WTC11 (cell line): Measurements from ENCODE around the gene SLC25A39. TPM values are rescaled to one million over a fixed set of nuclear protein-coding genes. Genes with fewer than 3 reads are reported as not detected.
A peak's percentile ranks its signal among the peaks of the same experiment; 100 is the strongest.

Experiments used
- ATAC-seq: fragments of 200-7000 bp; cut with Tn5 transposase; 2 replicates; pipeline ENCODE4 v1.10.0; 2021; ENCODE audit warnings: mild to moderate bottlenecking, moderate library complexity
- CTCF ChIA-PET: fragments of 300-600 bp; sonication (Branson Sonifier 250); formaldehyde crosslinking; loops from one replicate; lab custom pipeline; 2021; ENCODE audit warnings: antibody characterized with exemption; lab: Charles Lee
- POLR2A ChIA-PET: fragments of 350-600 bp; sonication (Branson Sonifier 250); formaldehyde crosslinking; loops from one replicate; lab custom pipeline; 2021; ENCODE audit warnings: antibody characterized with exemption; lab: Charles Lee
- DNase-seq: peaks from one replicate; pipeline ENCODE4 v3.0.0; 2021; ENCODE audit warnings: low spot score
- H3K27ac Mint-ChIP-seq: 2 replicates; pipeline ENCODE4 v1.8.0; 2021; ENCODE audit warnings: mixed read lengths
- H3K27me3 Mint-ChIP-seq: 2 replicates; pipeline ENCODE4 v1.8.0; 2021; ENCODE audit warnings: low read depth, mild to moderate bottlenecking, moderate library complexity, mixed read lengths
- H3K36me3 Mint-ChIP-seq: 2 replicates; pipeline ENCODE4 v1.8.0; 2021; ENCODE audit warnings: mixed read lengths
- H3K4me1 Mint-ChIP-seq: 2 replicates; pipeline ENCODE4 v1.8.0; 2022; ENCODE audit warnings: mixed read lengths
- H3K4me3 Mint-ChIP-seq: 2 replicates; pipeline ENCODE4 v1.8.0; 2021; ENCODE audit warnings: mild to moderate bottlenecking, moderate library complexity, mixed read lengths
- H3K9me3 Mint-ChIP-seq: 2 replicates; pipeline ENCODE4 v1.8.0; 2021; ENCODE audit warnings: mixed read lengths
- ATF1 ChIP-seq: sonication (generic); formaldehyde crosslinking; IDR thresholded peaks from 2 replicates; pipeline ENCODE4 v1.8.1; 2023; ENCODE audit warnings: mild to moderate bottlenecking, moderate library complexity, missing genetic modification reagents
- ESRRA ChIP-seq: sonication (generic); formaldehyde crosslinking; IDR thresholded peaks from 2 replicates; pipeline ENCODE4 v1.8.1; 2022; ENCODE audit warnings: mild to moderate bottlenecking, missing genetic modification reagents, borderline replicate concordance
- ETV6 ChIP-seq: sonication (generic); formaldehyde crosslinking; IDR thresholded peaks from 2 replicates; pipeline ENCODE4 v1.8.1; 2022; ENCODE audit warnings: mild to moderate bottlenecking, missing genetic modification reagents
- MXD4 ChIP-seq: fragments of 250-450 bp; sonication (Bioruptor Pico); IDR thresholded peaks from 2 replicates; pipeline ENCODE4 v1.8.0; 2021; ENCODE audit warnings: mild to moderate bottlenecking, moderate library complexity, borderline replicate concordance
- NFATC4 ChIP-seq: fragments of 250-450 bp; sonication (Bioruptor Pico); IDR thresholded peaks from 2 replicates; pipeline ENCODE4 v1.9.0; 2021; ENCODE audit warnings: mild to moderate bottlenecking
- NFE2L1 ChIP-seq: sonication (generic); formaldehyde crosslinking; IDR thresholded peaks from 2 replicates; pipeline ENCODE4 v1.8.1; 2023; ENCODE audit warnings: missing genetic modification reagents
- OVOL2 ChIP-seq: fragments of 250-450 bp; sonication (Bioruptor Pico); IDR thresholded peaks from 2 replicates; pipeline ENCODE4 v1.9.0; 2021; ENCODE audit warnings: mild to moderate bottlenecking, borderline replicate concordance
- SMAD3 ChIP-seq: sonication (generic); formaldehyde crosslinking; IDR thresholded peaks from 2 replicates; pipeline ENCODE4 v1.8.0; 2022; ENCODE audit warnings: missing genetic modification reagents, mild to moderate bottlenecking, borderline replicate concordance
- SMAD4 ChIP-seq: sonication (generic); formaldehyde crosslinking; IDR thresholded peaks from 2 replicates; pipeline ENCODE4 v1.8.0; 2022; ENCODE audit warnings: mild to moderate bottlenecking, missing genetic modification reagents
- SP1 ChIP-seq: sonication (generic); formaldehyde crosslinking; conservative IDR thresholded peaks from 2 replicates; pipeline ENCODE4 v1.8.1; 2022; ENCODE audit warnings: missing genetic modification reagents
- ZNF263 ChIP-seq: sonication (generic); formaldehyde crosslinking; IDR thresholded peaks from 2 replicates; pipeline ENCODE4 v1.8.1; 2022; ENCODE audit warnings: low read depth, mild to moderate bottlenecking, moderate library complexity, missing genetic modification reagents
- ZNF396 ChIP-seq: fragments of 250-450 bp; sonication (Bioruptor Pico); IDR thresholded peaks from 2 replicates; pipeline ENCODE4 v1.8.0; 2021; ENCODE audit warnings: mild to moderate bottlenecking, moderate library complexity, borderline replicate concordance
- total RNA-seq: library from RNA; stranded (reverse); gene quantifications from 3 replicates; pipeline ENCODE4 v1.2.3, GENCODE V29; 2021
- TF ChIP-seq, protein P1 (sequence below): sonication (generic); formaldehyde crosslinking; IDR thresholded peaks from 2 replicates; pipeline ENCODE4 v1.8.1; 2023; ENCODE audit warnings: mild to moderate bottlenecking, moderate library complexity, missing genetic modification reagents
- TF ChIP-seq, protein P2 (sequence below): sonication (generic); formaldehyde crosslinking; IDR thresholded peaks from 2 replicates; pipeline ENCODE4 v1.8.0; 2023; ENCODE audit warnings: missing genetic modification reagents, mild to moderate bottlenecking, borderline replicate concordance
- TF ChIP-seq, protein P3 (sequence below): sonication (generic); formaldehyde crosslinking; IDR thresholded peaks from 2 replicates; pipeline ENCODE4 v1.8.1; 2022; ENCODE audit warnings: mild to moderate bottlenecking, missing genetic modification reagents, moderate library complexity, borderline replicate concordance
- TF ChIP-seq, protein P4 (sequence below): fragments of 250-450 bp; sonication (Bioruptor Pico); IDR thresholded peaks from 2 replicates; pipeline ENCODE4 v1.9.0; 2021; ENCODE audit warnings: mild to moderate bottlenecking

The SLC25A39 gene
- total RNA-seq, 1 experiment from 2014 or later, result 271 TPM

DNA sequence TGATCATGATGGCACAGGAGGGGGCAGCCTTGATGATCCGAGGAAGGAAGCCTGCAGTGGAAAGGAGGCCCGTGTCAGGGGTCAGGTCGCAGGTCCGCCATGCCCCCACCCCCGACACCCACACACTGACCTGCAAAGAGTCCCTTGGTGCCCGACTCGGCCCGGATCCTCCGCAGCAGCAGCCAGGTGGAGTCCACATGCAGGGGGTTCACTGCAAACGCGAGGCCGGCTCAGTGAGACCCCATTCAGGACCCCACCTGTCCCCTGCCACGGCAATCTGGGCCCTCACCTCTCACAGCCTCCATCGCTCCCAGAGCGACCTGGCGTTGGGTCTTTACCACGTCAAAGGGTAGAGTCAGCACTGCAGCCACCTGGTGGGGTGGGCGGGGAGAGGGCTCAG, 4.6 kb downstream of the SLC25A39 start (continued):
- TF ChIP-seq, protein P1, sequence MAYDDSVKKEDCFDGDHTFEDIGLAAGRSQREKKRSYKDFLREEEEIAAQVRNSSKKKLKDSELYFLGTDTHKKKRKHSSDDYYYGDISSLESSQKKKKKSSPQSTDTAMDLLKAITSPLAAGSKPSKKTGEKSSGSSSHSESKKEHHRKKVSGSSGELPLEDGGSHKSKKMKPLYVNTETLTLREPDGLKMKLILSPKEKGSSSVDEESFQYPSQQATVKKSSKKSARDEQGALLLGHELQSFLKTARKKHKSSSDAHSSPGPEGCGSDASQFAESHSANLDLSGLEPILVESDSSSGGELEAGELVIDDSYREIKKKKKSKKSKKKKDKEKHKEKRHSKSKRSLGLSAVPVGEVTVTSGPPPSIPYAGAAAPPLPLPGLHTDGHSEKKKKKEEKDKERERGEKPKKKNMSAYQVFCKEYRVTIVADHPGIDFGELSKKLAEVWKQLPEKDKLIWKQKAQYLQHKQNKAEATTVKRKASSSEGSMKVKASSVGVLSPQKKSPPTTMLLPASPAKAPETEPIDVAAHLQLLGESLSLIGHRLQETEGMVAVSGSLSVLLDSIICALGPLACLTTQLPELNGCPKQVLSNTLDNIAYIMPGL (CRISPR knock-in tag), result no peak
- no peak for TF ChIP-seq ESRRA (CRISPR knock-in tag)

DNA sequence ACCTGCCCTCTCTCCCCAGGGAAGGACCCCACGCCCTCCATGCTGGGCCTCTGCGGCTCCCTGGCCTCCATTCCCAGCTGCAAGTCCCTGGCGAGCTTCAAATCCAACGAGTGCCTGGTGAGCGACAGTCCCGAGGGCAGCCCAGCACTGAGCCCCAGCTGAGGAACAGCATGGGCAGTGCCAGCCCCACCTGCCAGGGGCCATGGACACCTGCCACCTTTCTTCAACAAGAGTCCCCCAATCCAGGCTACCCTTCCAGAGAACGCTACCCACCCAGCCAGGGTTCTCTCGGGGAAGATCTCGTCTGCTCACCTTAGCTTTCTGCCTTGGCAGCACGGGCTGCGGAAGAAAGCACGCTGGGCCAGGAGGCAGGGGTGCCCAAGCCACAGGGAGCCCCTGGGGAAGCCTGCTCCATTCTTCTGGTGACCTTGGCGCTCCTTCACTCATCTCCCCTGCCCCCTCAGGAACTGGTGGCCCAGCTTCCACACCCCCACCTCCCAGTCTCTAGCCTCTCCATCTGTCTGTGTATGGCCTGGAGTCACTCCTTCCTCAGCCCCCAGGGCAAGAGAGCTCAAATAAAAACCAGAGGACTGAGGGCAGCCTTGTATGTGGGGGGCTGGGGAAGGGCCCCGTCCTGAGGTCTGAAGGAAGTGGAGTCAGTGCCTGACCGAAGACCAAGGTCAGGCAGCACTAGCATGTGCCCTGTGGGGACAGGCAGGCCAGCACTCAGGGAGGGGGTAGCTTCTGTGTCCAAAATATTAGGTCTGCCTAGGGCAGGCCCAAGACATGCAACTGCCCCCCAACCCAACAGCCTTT, 6.3 kb downstream of the SLC25A39 start:
- Mint-ChIP-seq H3K9me3 (no peaks in the 10 kb centered on the region), H3K4me1 (peaks cover 16% of the 10 kb centered on the region), H3K27ac (peak overlapping the region; percentile 58; the same call in 1 of the 2 replicates), H3K4me3 (no peak overlapping the region), H3K36me3 (peaks cover 17% of the 10 kb centered on the region), H3K27me3 (peaks cover 33% of the 10 kb centered on the region)
- DNase-seq, result no peak
- POLR2A ChIA-PET, result interaction anchor here (0.8 kb wide), 1 partner anchor 10 kb away, joined by 3 read pairs; the partner anchor contains the start of gene RUNDC3A
- TF ChIP-seq ZNF263 (no peak), ATF1 (CRISPR knock-in tag) (no peak), OVOL2 (CRISPR knock-in tag) (no peak), SMAD3 (CRISPR knock-in tag) (no peak), ZNF396 (CRISPR knock-in tag) (no peak), MXD4 (CRISPR knock-in tag) (no peak), ETV6 (CRISPR knock-in tag) (no peak), NFATC4 (CRISPR knock-in tag) (no peak), SMAD4 (CRISPR knock-in tag) (no peak), NFE2L1 (CRISPR knock-in tag) (no peak), SP1 (no peak)
- TF ChIP-seq, protein P2, sequence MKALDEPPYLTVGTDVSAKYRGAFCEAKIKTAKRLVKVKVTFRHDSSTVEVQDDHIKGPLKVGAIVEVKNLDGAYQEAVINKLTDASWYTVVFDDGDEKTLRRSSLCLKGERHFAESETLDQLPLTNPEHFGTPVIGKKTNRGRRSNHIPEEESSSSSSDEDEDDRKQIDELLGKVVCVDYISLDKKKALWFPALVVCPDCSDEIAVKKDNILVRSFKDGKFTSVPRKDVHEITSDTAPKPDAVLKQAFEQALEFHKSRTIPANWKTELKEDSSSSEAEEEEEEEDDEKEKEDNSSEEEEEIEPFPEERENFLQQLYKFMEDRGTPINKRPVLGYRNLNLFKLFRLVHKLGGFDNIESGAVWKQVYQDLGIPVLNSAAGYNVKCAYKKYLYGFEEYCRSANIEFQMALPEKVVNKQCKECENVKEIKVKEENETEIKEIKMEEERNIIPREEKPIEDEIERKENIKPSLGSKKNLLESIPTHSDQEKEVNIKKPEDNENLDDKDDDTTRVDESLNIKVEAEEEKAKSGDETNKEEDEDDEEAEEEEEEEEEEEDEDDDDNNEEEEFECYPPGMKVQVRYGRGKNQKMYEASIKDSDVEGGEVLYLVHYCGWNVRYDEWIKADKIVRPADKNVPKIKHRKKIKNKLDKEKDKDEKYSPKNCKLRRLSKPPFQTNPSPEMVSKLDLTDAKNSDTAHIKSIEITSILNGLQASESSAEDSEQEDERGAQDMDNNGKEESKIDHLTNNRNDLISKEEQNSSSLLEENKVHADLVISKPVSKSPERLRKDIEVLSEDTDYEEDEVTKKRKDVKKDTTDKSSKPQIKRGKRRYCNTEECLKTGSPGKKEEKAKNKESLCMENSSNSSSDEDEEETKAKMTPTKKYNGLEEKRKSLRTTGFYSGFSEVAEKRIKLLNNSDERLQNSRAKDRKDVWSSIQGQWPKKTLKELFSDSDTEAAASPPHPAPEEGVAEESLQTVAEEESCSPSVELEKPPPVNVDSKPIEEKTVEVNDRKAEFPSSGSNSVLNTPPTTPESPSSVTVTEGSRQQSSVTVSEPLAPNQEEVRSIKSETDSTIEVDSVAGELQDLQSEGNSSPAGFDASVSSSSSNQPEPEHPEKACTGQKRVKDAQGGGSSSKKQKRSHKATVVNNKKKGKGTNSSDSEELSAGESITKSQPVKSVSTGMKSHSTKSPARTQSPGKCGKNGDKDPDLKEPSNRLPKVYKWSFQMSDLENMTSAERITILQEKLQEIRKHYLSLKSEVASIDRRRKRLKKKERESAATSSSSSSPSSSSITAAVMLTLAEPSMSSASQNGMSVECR (CRISPR knock-in tag), result no peak
- TF ChIP-seq, protein P3, sequence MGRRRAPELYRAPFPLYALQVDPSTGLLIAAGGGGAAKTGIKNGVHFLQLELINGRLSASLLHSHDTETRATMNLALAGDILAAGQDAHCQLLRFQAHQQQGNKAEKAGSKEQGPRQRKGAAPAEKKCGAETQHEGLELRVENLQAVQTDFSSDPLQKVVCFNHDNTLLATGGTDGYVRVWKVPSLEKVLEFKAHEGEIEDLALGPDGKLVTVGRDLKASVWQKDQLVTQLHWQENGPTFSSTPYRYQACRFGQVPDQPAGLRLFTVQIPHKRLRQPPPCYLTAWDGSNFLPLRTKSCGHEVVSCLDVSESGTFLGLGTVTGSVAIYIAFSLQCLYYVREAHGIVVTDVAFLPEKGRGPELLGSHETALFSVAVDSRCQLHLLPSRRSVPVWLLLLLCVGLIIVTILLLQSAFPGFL (CRISPR knock-in tag), result no peak
- TF ChIP-seq, protein P4, sequence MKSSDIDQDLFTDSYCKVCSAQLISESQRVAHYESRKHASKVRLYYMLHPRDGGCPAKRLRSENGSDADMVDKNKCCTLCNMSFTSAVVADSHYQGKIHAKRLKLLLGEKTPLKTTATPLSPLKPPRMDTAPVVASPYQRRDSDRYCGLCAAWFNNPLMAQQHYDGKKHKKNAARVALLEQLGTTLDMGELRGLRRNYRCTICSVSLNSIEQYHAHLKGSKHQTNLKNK, result no peak
- CTCF ChIA-PET, result interaction anchor here (1.1 to 6.6 kb wide), 10 partner anchors 9 to 114 kb away, joined by 3 to 77 read pairs (median 20); partner anchors contain the start of genes FAM171A2, GRN and UBTF
- no peak for ATAC-seq
